Measurements from ENCODE around the gene ALDH1B1.

Gene ALDH1B1

GRCh38 chr9:38361473-38361850, 31.0 kb upstream of the ALDH1B1 start:
- Histone ChIP-seq H3K4me3 (ENCODE audit: low read depth in 1 of 2, low read length in 2 of 2) (no peak overlapping the region), H3K4me2 (ENCODE audit: insufficient read depth, low read length) (no peak overlapping the region), H3K36me3 (ENCODE audit: insufficient read depth, low read length) (no peaks in the 10 kb centered on the region), H3K79me2 (ENCODE audit: insufficient read depth, low read length) (no peaks in the 10 kb centered on the region), H3K27me3 (ENCODE audit: insufficient read depth, low read length, poor library complexity) (no peaks in the 10 kb centered on the region), H3K27ac (ENCODE audit: low read length) (no peak overlapping the region), H2AFZ (ENCODE audit: low read depth, low read length) (no peak overlapping the region), H3K9me3 (ENCODE audit: insufficient read depth, low read length, severe bottlenecking) (no peaks in the 10 kb centered on the region), H3K4me1 (ENCODE audit: insufficient read depth, low read length) (no peaks in the 10 kb centered on the region), H4K20me1 (ENCODE audit: insufficient read depth, low read length) (no peaks in the 10 kb centered on the region), H3K9ac (ENCODE audit: low read depth, low read length) (no peak overlapping the region)
- TF ChIP-seq CTCF (IDR thresholded peaks at IDR 0.05; ENCODE audit: borderline replicate concordance, extremely low read depth, low read length, poor library complexity, severe bottlenecking) (no peak), EZH2 (IDR thresholded peaks at IDR 0.05; ENCODE audit: borderline replicate concordance, low read depth, low read length, severe bottlenecking) (no peak)
- ATAC-seq (ENCODE audit: insufficient read depth, low read depth) (no peak), DNase-seq (no peak)

- Histone ChIP-seq H2AFZ (ENCODE audit: low read depth, low read length) (no peak overlapping the region), H3K9me3 (ENCODE audit: insufficient read depth, low read length, severe bottlenecking) (no peaks in the 10 kb centered on the region), H3K36me3 (ENCODE audit: insufficient read depth, low read length) (no peaks in the 10 kb centered on the region), H3K4me2 (ENCODE audit: insufficient read depth, low read length) (no peak overlapping the region), H3K4me3 (ENCODE audit: low read depth in 1 of 2, low read length in 2 of 2) (no peak overlapping the region), H3K79me2 (ENCODE audit: insufficient read depth, low read length) (no peaks in the 10 kb centered on the region), H3K9ac (ENCODE audit: low read depth, low read length) (no peak overlapping the region), H3K27me3 (ENCODE audit: insufficient read depth, low read length, poor library complexity) (no peaks in the 10 kb centered on the region), H3K27ac (ENCODE audit: low read length) (no peak overlapping the region), H4K20me1 (ENCODE audit: insufficient read depth, low read length) (no peaks in the 10 kb centered on the region), H3K4me1 (ENCODE audit: insufficient read depth, low read length) (no peaks in the 10 kb centered on the region)
- DNase-seq (peak; percentile 13), ATAC-seq (ENCODE audit: insufficient read depth, low read depth) (no peak)
- TF ChIP-seq EZH2 (IDR thresholded peaks at IDR 0.05; ENCODE audit: borderline replicate concordance, low read depth, low read length, severe bottlenecking) (no peak), CTCF (IDR thresholded peaks at IDR 0.05; ENCODE audit: borderline replicate concordance, extremely low read depth, low read length, poor library complexity, severe bottlenecking) (peak; percentile 65)
Observed at GRCh38 chr9:38362852-38363588, 29.5 kb upstream of the ALDH1B1 start.

GRCh38 chr9:38363589-38363925, 28.9 kb upstream of the ALDH1B1 start:
- Histone ChIP-seq H2AFZ (ENCODE audit: low read depth, low read length) (no peak overlapping the region), H4K20me1 (ENCODE audit: insufficient read depth, low read length) (no peaks in the 10 kb centered on the region), H3K4me3 (ENCODE audit: low read depth in 1 of 2, low read length in 2 of 2) (no peak overlapping the region), H3K9ac (ENCODE audit: low read depth, low read length) (no peak overlapping the region), H3K9me3 (ENCODE audit: insufficient read depth, low read length, severe bottlenecking) (no peaks in the 10 kb centered on the region), H3K36me3 (ENCODE audit: insufficient read depth, low read length) (no peaks in the 10 kb centered on the region), H3K79me2 (ENCODE audit: insufficient read depth, low read length) (no peaks in the 10 kb centered on the region), H3K27me3 (ENCODE audit: insufficient read depth, low read length, poor library complexity) (no peaks in the 10 kb centered on the region), H3K27ac (ENCODE audit: low read length) (no peak overlapping the region), H3K4me2 (ENCODE audit: insufficient read depth, low read length) (no peak overlapping the region), H3K4me1 (ENCODE audit: insufficient read depth, low read length) (no peaks in the 10 kb centered on the region)
- no peak for ATAC-seq (ENCODE audit: insufficient read depth, low read depth)
- no peak for DNase-seq
- TF ChIP-seq EZH2 (IDR thresholded peaks at IDR 0.05; ENCODE audit: borderline replicate concordance, low read depth, low read length, severe bottlenecking) (no peak), CTCF (IDR thresholded peaks at IDR 0.05; ENCODE audit: borderline replicate concordance, extremely low read depth, low read length, poor library complexity, severe bottlenecking) (no peak)

Data from DND-41 (cell line).